Measurements from ENCODE around the gene SLC38A8.

- no peak for TF ChIP-seq POLR2A (IDR thresholded peaks at IDR 0.05)
- no peak for TF ChIP-seq CTCF (IDR thresholded peaks at IDR 0.05)
- no peak for TF ChIP-seq EP300 (IDR thresholded peaks at IDR 0.05; ENCODE audit: low read depth)
- TF ChIP-seq POLR2AphosphoS5 (IDR thresholded peaks at IDR 0.05) = no peak
Observed at GRCh38 chr16:84009282-84009681, 33.3 kb downstream of the SLC38A8 start.
